SJSA1 (cell line): Measurements from ENCODE around the gene DOCK7. TPM values are rescaled to one million over a fixed set of nuclear protein-coding genes. Genes with fewer than 3 reads are reported as not detected.

Experiments used
- DNase-seq, 2 experiments: peaks; one replicate each; pipeline ENCODE4 v3.0.0-alpha.2; 2015 to 2020; ENCODE audit warnings: low spot score in 2 of 2, low read depth in 1 of 2
- H3K27ac ChIP-seq: fragments of 250-450 bp; sonication (Bioruptor Pico); 2 replicates; pipeline ENCODE4 v1.5.1; 2020; ENCODE audit warnings: mild to moderate bottlenecking, moderate library complexity
- H3K27me3 ChIP-seq: fragments of 250-450 bp; sonication (Bioruptor Pico); replicated peaks from 2 replicates; pipeline ENCODE4 v1.5.1; 2020; ENCODE audit warnings: mild to moderate bottlenecking, moderate library complexity
- H3K36me3 ChIP-seq: fragments of 250-450 bp; sonication (Bioruptor Pico); 2 replicates; pipeline ENCODE4 v1.5.1; 2020; ENCODE audit warnings: mild to moderate bottlenecking
- H3K4me1 ChIP-seq: fragments of 250-450 bp; sonication (Bioruptor Pico); replicated peaks from 2 replicates; pipeline ENCODE4 v1.6.1; 2021; ENCODE audit warnings: mild to moderate bottlenecking
- H3K4me3 ChIP-seq: fragments of 250-450 bp; sonication (Bioruptor Pico); 2 replicates; pipeline ENCODE4 v1.5.1; 2020; ENCODE audit warnings: mild to moderate bottlenecking
- H3K9me3 ChIP-seq: fragments of 250-450 bp; sonication (Bioruptor Pico); replicated peaks from 2 replicates; pipeline ENCODE4 v1.5.1; 2020; ENCODE audit warnings: mild to moderate bottlenecking
- total RNA-seq: library from RNA; depleted of rRNA; stranded (reverse); fragments of >200 nt; shearing (Covaris generic); gene quantifications from 2 replicates; pipeline ENCODE4 v1.2.3, GENCODE V29; 2014

Gene DOCK7
- total RNA-seq, 1 experiment from 2014 or later = 47.3 TPM

DNA sequence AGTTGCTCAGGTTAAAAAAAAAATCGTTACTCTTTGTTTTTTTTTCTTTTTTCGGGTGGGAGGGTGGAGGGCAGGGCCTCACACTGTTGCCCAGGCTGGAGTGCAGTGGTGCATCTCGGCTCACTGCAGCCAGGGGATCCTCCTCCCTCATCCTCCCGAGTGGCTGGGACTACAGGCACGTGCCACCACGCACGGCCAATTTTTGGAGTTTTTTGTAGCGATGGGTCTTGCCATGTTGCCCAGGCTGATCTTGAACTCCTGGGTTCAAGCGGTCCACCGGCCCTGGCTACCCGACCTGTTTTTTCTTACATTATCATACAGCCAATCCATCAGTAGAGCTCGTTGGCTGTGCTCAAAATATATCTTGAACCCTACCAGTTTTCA is 253.6 kb downstream of the DOCK7 start:
- H3K27ac ChIP-seq = peak overlapping the region; percentile 86
- H3K27me3 ChIP-seq = no peaks in the 10 kb centered on the region
- H3K9me3 ChIP-seq = no peaks in the 10 kb centered on the region
- H3K4me3 ChIP-seq = no peak overlapping the region
- H3K36me3 ChIP-seq = peaks cover 16% of the 10 kb centered on the region
- peaks cover 27% of the 10 kb centered on the region for H3K4me1 ChIP-seq
- no peak for DNase-seq

DNA sequence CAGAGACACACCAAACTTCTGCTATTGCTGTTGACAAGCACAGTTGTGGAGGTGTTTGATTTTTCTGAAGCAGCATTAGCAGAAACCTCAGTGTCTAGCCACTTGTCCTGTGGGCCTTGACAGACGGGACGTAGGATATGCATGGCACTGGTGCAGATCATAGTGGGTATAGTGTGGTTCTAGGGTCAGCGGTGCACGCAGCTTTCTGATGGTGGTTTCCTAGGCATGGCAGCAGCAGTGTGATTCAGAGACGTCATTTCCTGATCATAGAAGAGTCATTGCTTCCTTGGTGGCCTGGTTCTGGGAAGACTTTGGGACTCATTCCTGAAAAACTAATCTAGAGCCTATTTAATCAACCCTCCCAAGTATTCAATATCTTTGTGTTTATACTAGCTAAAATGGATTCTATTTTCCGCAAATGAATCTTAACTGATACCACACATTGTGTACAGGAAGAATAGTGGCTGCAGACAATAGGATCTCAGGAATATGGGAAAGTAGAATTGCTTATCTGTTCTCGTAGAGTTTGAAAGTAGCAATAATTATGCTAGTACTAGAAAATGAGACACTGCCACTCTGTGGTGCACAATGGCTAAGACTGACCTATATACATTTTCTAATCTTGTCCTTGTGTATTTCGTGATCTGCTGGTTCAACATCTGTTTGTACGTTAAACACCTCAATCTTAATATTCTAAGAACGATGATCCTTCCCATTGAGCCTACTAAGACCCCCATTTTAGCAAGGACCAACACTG is 254.1 kb downstream of the DOCK7 start:
- H3K4me3 ChIP-seq = no peak overlapping the region
- peaks cover 14% of the 10 kb centered on the region for H3K36me3 ChIP-seq
- peak overlapping the region; percentile 86 for H3K27ac ChIP-seq
- peak; percentile 70 to 78 for DNase-seq
- H3K9me3 ChIP-seq = no peaks in the 10 kb centered on the region
- peaks cover 27% of the 10 kb centered on the region for H3K4me1 ChIP-seq
- no peaks in the 10 kb centered on the region for H3K27me3 ChIP-seq

DNA sequence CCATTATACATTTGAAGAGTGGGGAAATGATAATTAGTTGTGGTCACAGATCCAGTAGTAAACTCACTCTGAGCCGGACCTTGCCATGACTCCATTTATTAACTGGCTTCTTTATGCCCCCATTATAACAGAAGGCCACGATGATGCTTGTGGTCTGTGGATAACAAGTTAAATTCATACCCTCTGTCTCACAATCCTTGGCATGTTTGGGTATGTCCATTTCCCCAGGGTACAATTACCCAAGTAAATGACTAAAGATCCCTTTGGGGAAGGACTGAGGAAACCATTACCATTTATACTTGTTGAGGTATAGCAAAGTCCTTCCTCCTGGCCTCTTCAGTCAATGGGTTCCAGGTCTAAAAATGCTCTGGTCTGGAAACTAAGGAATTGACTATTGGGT is 258.6 kb downstream of the DOCK7 start:
- peaks cover 18% of the 10 kb centered on the region for H3K4me1 ChIP-seq
- no peak overlapping the region for H3K4me3 ChIP-seq
- no peaks in the 10 kb centered on the region for H3K27me3 ChIP-seq
- no peak for DNase-seq
- no peaks in the 10 kb centered on the region for H3K36me3 ChIP-seq
- no peaks in the 10 kb centered on the region for H3K9me3 ChIP-seq
- H3K27ac ChIP-seq = no peak overlapping the region

DNA sequence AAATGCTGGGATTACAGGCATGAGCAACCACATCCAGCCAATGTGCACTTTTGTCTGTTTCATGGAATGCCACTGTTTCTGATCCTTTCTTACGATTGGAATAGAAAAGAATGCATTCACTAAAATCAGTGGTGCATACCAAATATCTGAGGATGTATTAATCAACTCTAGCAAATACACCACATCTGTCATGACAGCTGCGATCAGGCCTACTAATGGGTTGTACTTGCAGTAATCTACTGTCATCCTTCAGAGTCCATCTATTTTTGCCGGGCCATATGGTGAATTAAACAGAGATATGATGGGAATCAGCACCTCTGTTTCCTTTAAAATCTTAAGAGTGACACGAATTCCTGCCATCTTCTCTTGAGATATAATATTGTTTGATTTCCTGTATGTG is 259.8 kb downstream of the DOCK7 start:
- no peak for DNase-seq
- H3K9me3 ChIP-seq = no peaks in the 10 kb centered on the region
- H3K4me3 ChIP-seq = no peak overlapping the region
- no peaks in the 10 kb centered on the region for H3K27me3 ChIP-seq
- peaks cover 8% of the 10 kb centered on the region for H3K4me1 ChIP-seq
- H3K27ac ChIP-seq = no peak overlapping the region
- no peaks in the 10 kb centered on the region for H3K36me3 ChIP-seq

DNA sequence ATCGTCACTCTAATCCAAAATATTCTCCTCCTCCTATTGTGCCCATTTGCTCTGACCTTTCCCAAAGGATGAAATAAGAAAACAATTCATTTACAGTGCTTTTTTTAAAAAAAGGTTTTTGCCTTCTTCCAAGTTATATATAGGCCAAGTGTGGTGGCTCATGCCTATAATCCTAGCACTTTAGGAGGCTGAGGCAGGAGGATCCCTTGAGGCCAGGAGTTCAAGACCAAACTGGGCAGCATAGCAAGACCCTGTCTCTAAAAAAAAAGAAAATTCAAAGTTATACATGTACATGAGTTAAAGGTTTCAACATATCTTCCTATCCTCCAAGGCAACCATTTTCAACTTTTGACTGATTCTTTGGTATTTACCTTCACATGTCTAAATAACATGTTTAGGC is 261.4 kb downstream of the DOCK7 start:
- Histone ChIP-seq H3K4me1 (peaks cover 5% of the 10 kb centered on the region), H3K36me3 (no peaks in the 10 kb centered on the region), H3K27ac (no peak overlapping the region), H3K27me3 (no peaks in the 10 kb centered on the region), H3K9me3 (no peaks in the 10 kb centered on the region), H3K4me3 (no peak overlapping the region)
- no peak for DNase-seq

DNA sequence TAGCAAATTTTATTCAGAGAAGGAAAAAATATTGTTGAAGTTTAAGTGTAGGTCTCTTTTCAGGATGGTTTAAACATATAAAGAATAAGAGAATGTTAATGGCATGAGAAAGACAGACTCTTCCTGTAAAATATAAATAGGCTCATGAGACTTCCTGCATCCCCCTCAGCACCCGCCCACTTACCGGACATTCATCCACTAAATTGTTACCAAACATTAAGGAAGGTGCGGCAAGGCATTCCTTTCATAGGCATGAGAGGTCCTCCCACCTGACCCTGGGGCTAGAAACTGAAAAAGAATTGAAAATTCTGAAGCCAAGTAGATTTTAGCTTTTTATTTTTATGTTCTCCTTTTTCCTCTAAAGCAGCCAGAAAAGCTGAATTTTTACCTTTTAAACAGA is 261.9 kb downstream of the DOCK7 start:
- Histone ChIP-seq H3K27me3 (no peaks in the 10 kb centered on the region), H3K4me1 (peaks cover 5% of the 10 kb centered on the region), H3K4me3 (no peak overlapping the region), H3K27ac (no peak overlapping the region), H3K9me3 (no peaks in the 10 kb centered on the region), H3K36me3 (no peaks in the 10 kb centered on the region)
- DNase-seq = no peak

DNA sequence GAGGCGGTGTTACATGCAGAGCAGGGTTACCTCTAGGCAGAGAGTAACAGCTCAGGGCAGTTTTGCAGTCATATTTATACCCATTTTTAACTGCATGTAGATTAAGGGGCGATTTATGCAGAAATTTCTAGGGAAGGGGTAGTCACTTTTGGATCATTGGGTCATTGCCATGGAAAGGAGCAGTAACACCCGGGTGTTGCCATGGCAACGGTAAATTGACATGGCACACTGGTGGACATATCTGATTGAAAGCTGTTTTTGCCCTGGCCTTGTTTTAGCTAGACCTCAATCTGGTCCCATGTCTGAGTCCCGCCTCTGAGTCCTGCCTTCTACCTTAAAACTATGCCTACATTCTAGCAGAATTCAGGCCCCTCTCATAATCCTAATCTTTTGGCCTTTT is 263.1 kb downstream of the DOCK7 start:
- Histone ChIP-seq H3K4me3 (no peak overlapping the region), H3K9me3 (no peaks in the 10 kb centered on the region), H3K36me3 (no peaks in the 10 kb centered on the region), H3K4me1 (peaks cover 5% of the 10 kb centered on the region), H3K27me3 (no peaks in the 10 kb centered on the region), H3K27ac (no peak overlapping the region)
- no peak for DNase-seq

DNA sequence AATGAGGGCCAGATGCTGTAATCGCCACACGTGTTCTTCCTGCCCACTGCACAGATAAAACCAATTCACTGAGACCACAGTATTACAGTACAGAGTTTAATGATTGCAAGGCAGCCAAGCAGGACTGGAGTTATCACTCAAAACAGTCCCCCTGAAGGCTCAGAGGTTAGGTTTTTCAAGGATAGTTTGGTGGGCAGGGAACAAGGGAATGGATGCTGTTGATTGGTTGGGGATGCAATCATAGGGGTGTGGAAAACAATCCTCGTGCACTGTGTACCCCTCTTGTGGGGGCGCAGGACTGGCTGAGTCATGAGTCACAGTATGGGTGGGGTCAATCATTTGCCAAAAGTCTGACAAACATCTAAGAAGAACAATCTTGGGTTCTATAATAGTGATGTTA is 263.8 kb downstream of the DOCK7 start:
- H3K4me3 ChIP-seq = no peak overlapping the region
- DNase-seq = no peak
- H3K4me1 ChIP-seq = peaks cover 5% of the 10 kb centered on the region
- H3K27ac ChIP-seq = no peak overlapping the region
- no peaks in the 10 kb centered on the region for H3K27me3 ChIP-seq
- H3K9me3 ChIP-seq = no peaks in the 10 kb centered on the region
- no peaks in the 10 kb centered on the region for H3K36me3 ChIP-seq

DNA sequence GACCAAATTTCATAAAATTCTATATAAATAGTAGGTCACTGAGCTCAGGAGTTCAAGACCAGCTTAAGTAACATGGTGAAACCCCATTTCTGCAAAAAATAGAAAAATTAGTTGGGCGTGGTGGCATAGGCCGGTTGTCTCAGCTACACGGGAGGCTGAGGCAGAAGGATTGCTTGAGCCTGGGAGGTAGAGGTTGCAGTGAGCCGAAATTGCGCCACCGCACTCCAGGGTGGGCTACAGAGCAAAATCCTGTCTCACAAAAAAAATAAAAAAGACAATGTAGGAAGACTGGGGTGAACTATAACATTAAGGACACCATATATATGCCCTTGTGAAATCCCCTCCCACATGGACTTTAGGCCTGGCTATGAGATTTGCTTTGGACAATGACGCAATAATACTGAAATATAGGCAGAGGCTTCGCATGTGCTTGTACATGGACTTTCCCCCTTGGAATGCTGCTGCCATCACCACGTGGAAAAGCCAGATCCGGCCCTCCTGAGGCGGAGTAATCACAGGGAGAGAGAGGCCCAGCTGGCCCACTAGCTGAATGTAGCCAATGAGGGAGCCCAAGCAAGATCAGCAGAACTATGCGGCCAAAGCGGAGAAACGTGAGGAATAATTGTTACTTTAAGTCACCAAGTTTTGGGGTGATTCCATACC is 264.5 kb downstream of the DOCK7 start:
- Histone ChIP-seq H3K4me3 (no peak overlapping the region), H3K36me3 (no peaks in the 10 kb centered on the region), H3K27ac (no peak overlapping the region), H3K4me1 (peaks cover 5% of the 10 kb centered on the region), H3K27me3 (no peaks in the 10 kb centered on the region), H3K9me3 (no peaks in the 10 kb centered on the region)
- no peak for DNase-seq

DNA sequence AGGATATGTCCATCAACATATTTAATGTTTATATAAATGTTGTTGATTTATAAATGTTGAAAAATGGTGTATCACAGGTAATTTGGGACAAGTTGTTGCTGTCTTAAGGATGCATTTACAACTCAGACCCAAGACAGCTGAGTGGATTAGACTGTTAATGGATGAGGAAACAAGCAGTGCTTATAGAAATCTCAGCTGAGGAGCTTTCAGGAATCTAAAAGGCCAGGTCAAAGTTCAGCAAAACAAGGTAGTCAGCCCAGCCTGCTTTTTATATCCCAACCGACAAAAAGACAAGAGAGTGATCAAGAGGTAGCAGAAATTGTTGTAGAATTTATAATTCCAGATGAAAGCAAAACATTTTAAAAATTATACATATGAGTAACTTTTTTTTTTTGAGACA is 268.0 kb downstream of the DOCK7 start:
- Histone ChIP-seq H3K27me3 (no peaks in the 10 kb centered on the region), H3K9me3 (no peaks in the 10 kb centered on the region), H3K36me3 (no peaks in the 10 kb centered on the region), H3K27ac (no peak overlapping the region), H3K4me1 (peaks cover 15% of the 10 kb centered on the region), H3K4me3 (no peak overlapping the region)
- DNase-seq = no peak

DNA sequence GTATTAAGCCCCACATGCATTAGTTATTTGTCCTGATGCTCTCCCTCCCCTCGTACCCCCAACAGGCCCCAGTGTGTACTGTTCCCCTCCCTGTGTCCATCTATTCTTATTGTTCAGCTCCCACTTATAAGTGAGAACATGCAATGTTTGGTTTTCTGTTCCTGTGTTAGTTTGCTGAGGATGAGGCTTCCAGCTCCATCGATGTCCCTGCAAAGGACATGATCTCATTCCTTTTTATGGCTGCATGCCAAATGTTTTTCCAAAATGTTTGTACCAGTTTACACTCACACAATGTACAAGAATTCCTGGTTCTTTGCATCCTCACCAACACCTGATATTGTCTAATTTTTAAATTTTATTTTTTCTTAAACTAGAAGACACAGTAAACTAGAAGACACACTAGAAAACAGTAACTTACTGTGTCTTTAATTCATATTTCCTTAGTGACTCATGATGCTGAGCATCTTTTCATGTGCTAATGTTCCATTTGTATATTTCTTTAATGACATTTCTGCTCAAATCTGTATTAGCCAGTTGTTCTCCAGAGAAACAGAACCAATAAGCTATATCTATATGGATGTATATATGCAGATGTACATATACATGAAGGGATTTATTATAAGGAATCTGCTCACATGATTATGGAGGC is 270.7 kb downstream of the DOCK7 start:
- Histone ChIP-seq H3K36me3 (no peaks in the 10 kb centered on the region), H3K4me1 (peaks cover 10% of the 10 kb centered on the region), H3K27me3 (no peaks in the 10 kb centered on the region), H3K4me3 (no peak overlapping the region), H3K27ac (no peak overlapping the region), H3K9me3 (no peaks in the 10 kb centered on the region)
- peak in 1 of 2 experiments; percentile 21 for DNase-seq

DNA sequence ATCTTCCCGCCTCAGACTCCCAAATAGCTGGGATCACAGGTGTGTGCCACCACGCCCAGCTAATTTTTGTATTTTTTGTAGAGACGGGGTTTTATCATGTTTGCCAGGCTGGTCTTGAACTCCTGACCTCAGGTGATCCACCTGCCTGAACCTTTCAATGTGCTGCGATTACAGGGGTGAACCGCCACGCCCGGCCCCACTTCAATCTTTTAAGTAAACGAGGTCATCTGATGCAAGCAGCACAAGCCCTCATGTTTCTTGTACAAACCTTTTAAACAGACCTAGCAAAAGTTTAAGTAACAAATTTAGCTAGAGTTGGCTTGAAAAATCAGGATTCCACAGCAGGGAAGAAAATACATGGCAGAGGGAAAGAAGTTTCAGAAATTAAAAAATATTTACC is 272.5 kb downstream of the DOCK7 start:
- no peak overlapping the region for H3K4me3 ChIP-seq

DNA sequence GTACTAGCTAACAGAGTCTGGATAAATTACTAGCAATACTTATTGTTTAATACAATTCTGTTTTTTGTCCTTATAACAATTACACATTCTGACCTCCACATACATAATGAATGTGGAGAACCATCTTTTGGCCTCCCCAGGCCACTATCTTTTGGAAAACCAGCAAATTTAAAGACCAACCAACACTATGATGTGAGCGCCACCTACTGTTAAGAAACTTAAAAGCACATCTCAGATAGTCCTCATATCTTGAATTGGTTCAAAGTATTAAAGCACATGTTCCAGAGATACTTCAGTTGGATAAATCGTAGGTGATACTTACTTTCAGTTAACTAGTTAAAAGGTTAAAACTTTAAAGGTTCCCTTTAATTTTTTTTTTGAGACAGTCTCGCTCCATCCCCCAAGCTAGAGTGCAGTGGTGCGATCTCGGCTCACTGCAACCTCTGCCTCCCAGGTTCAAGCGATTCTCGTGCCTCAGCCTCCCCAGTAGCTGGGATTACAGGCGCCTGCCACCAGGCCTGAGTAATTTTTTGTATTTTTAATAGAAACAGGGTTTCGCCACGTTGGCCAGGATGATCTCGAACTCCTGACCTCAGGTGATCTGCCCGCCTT is 280.7 kb downstream of the DOCK7 start:
- Histone ChIP-seq H3K27ac (no peak overlapping the region), H3K4me3 (no peak overlapping the region), H3K9me3 (no peaks in the 10 kb centered on the region), H3K36me3 (no peaks in the 10 kb centered on the region), H3K4me1 (no peaks in the 10 kb centered on the region), H3K27me3 (no peaks in the 10 kb centered on the region)
- DNase-seq = peak in 1 of 2 experiments; percentile 54

More for the DNA sequence above, 272.5 kb downstream of the DOCK7 start:
- Histone ChIP-seq H3K27ac (no peak overlapping the region), H3K36me3 (no peaks in the 10 kb centered on the region), H3K9me3 (no peaks in the 10 kb centered on the region), H3K4me1 (peaks cover 10% of the 10 kb centered on the region), H3K27me3 (no peaks in the 10 kb centered on the region)
- DNase-seq = no peak

DNA sequence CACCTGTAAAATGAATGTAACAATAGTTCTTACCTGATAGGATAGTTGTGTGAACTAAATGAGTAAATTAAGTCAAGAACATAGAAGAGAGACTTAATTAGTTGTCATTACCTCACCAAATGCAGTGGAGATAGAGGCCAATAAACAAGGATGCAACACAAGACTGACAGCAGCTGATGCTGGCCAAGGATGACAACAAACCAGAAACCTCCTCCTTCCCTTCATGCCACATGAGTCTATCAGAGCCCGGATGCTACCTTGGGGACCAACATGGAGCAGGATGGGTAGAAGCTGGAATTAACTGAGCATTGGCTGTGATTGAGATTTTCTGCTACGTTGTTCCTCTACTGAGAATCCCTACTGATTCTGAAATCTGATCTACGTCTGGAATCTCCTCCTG is 281.6 kb downstream of the DOCK7 start:
- Histone ChIP-seq H3K4me3 (no peak overlapping the region), H3K4me1 (no peaks in the 10 kb centered on the region), H3K36me3 (no peaks in the 10 kb centered on the region), H3K9me3 (no peaks in the 10 kb centered on the region), H3K27ac (no peak overlapping the region), H3K27me3 (no peaks in the 10 kb centered on the region)
- no peak for DNase-seq
